HG02678 (cell line): ENCODE results near the gene CCDC192.

Experiments used
- ATAC-seq: cut with Tn5 transposase; IDR thresholded peaks from one replicate; pipeline ENCODE4 v1.9.1; 2021; ENCODE audit warnings: mild to moderate bottlenecking, moderate library complexity; ENCODE audit not compliant: unreplicated experiment

The CCDC192 gene

GRCh38 chr5:127942246-127943060, 239.3 kb downstream of the CCDC192 start:
- ATAC-seq: no peak

GRCh38 chr5:127943061-127943371, 239.8 kb downstream of the CCDC192 start:
- peak; percentile 93 for ATAC-seq

DNA sequence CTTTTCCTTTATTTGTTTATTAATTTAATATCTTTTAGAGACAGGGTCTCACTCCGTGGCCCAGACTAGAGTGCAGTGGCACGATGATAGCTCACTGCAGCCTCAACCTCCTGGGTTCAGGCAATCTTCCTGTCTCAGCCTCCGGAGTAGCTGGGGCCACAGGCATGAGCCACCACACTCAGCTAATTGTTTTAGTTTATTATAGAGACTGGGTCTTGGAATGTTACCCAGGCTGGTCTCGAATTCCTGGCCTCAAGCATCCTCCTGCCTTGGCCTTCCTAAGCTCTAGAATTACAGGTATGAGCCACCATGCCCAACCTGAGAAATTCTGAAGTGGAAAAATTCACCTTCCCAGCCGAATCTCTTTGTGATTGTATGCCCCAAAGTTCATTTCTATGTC, 240.9 kb downstream of the CCDC192 start:
- no peak for ATAC-seq

- ATAC-seq: no peak
Measured at GRCh38 chr5:127947941-127948340, 244.8 kb downstream of the CCDC192 start.

GRCh38 chr5:127950707-127951391, 247.7 kb downstream of the CCDC192 start:
- ATAC-seq: no peak

DNA sequence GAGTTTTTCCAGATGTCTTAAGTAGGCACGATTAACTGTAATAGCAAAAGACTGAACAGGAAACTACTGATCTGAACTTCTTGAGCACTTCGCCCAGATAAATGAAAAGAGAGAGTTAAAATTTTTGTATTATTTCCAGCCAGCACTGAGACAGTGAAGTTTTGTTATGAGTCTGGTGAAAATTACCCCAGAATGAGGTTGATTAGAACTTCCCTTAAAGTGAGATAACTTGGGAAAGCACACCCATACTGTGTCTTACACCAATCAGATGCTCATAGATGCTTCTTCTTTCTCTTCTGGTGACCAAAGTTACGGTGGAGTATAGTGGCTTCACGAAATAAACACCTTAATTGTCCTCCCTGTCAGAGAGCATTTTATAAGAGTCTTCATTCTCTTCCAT, 248.6 kb downstream of the CCDC192 start:
- no peak for ATAC-seq

DNA sequence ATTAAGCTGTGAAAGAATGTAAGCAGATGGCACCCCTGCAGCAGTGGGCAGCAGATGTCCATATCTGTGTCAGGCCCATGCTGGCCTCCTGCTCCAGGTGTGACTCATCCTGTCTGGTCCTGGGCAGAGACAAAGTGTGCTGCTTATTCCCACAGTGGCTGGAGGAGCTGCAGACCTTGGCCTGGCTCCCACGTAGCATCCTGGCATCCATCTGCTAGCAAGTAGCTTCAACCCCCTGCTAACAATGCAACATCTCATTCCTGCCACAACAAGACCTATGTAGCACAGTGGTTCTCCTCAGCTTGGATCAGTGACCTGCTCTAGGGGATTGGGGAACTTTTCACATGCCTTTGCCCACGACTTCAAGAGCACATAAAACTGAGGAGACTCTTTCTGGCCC, 254.0 kb downstream of the CCDC192 start:
- ATAC-seq: no peak

- ATAC-seq: no peak
Measured at GRCh38 chr5:127957701-127958239, 254.6 kb downstream of the CCDC192 start.

DNA sequence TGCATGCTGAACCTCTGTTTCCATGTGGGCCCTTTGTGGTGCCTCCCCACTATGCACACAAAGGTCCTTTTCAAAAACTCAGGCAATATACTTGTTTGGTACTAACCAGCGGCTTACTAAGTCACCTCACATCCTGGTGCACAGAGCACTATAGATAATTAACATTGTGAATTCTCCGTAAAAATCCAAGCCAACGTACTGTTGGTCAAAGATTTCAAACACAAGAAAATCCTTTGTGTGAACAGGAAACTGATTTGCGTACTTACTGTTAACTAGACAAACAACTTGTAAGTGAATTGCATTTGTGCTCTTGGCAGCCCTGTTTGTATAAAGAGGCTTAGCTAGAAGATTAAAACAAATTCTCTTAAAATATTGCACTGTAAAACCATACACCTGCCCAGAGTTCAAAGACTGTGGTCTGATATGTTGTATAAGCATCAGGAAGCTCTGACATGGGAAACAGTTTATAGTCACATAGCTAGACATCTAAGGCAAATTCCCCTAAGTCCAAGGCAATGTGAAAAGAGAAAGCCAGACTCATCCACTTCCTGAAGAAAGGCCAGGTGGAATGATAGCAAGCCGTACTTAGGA, 255.3 kb downstream of the CCDC192 start:
- no peak for ATAC-seq

DNA sequence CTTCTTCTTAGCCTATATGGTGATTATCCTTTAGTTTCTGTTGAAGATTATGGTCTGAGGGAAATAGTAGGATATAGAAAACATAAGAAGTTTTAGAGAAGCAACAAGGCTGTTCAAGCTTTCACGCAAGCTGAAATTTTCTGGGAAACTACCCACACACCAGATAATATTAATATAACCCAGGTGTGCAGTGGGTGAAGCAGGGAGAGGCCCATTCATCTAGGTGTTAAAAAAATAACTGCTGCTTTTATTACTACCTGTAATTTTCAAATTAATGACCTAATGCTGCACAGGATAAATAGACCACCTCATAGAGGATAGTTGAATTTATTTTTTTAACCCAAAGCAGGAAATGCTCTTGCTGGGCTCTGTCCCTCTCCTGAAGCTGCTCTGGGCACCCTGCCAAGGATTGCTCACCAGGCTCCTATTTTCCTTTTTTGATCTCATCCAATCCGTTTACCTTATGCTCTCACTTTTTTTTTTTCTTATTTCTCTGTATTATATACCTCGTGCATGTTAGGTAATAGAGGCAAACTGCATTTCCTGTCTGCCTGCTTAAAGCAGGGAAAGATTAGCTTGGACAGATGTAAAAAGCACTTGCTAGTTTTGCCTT, 256.1 kb downstream of the CCDC192 start:
- ATAC-seq: no peak

DNA sequence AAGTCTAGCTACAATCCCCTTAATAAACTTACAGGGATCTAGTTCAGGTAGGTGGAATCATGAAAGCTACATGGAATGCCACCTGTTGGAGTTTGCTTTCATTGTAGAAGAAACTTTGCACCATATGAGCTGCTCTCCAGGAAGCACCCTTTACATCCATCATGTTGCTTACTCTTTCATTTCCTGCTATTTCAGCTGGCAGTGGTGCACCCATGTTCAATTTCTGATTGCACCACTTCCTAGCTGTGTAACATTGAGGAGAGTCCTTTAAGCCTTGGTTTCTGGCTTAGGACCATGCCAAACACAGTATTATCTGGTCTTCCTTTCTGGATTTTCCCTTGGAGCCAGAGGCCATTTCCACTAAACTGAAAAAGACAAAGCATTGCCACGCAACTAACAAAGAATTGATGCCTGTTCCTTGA, 257.1 kb downstream of the CCDC192 start:
- ATAC-seq: no peak

GRCh38 chr5:127961006-127961762, 258.0 kb downstream of the CCDC192 start:
- no peak for ATAC-seq

GRCh38 chr5:127961763-127962145, 258.6 kb downstream of the CCDC192 start:
- ATAC-seq: no peak

- ATAC-seq: no peak
Measured at GRCh38 chr5:127962491-127962890, 259.3 kb downstream of the CCDC192 start.

- ATAC-seq: no peak
Measured at GRCh38 chr5:127963233-127963632, 260.0 kb downstream of the CCDC192 start.

GRCh38 chr5:127963931-127964330, 260.7 kb downstream of the CCDC192 start:
- no peak for ATAC-seq

DNA sequence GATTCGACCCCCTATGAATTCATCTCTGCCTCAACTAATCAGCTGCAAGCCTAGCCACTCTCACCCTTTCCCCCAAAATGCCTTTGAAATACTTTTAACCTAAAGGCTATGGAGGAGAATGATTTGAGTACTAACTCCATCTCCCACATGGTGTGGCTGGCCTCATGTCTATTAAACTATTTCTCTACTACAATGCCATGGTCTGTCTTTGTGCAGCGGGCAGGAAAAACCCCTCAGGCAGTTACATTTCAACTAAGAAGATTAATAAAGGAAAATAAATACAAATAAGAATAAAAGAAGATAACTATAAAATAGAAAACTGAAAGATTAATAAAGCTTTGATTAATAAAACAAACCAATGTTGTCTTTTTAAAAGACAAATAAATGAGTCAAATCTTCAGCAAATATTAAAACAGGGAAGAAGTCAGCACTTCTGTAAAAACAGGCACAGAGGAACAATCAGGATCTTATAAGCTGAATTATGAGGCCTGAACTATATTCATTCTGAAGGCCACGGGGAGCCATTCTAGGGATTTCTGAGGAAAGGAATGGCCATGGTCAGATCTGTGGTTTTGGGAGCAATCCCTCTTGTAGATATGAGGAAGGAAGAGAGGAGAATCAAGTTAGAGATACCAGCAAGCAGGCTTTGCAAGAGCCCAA, 264.3 kb downstream of the CCDC192 start:
- ATAC-seq: no peak

DNA sequence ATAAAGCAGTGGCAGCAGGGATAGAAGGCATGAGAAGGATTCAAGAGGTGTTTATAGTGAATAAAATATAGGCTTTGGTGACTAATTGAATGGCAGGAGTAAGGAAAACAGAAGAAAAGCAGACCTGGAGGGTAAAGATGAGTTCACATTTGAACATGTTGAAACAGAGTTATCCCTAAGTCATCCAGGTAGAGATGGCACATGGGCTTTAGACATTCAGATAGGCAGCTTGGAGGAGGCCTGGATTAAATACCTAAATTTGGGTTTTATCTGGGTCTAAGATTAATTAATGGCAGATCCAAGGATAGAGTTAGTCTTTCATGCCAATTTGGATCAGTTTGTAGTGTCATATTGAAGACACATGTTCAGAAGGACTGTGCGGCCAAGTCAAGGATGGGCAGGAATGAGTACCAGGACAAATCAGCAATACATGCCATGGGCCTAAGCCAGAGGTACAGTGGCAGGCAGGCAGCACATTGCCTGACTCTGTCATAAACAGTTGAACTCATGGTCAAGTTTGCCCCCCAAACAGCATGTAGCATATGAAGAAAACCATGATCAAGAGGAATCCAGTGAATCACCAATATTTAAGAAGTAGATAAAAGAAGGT, 264.9 kb downstream of the CCDC192 start:
- ATAC-seq: no peak

DNA sequence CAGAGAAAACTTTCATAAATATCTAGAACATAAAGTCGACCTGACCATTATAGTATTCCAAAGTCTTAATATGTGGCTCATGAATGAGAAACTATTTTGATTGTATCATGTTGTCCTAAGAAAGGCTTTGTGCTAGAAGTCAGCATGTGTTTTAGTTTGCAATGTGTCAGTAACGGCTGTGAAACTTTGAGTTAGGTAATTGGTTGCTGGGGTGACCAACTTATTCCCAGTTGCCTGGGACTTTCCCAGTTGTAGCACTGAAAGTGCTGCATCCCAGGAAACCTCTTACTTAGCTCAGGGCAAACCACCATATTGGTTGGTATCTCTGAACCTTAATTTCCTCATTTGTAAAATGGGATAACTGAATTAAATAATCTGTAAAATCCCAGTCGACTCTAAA, 265.8 kb downstream of the CCDC192 start:
- no peak for ATAC-seq

DNA sequence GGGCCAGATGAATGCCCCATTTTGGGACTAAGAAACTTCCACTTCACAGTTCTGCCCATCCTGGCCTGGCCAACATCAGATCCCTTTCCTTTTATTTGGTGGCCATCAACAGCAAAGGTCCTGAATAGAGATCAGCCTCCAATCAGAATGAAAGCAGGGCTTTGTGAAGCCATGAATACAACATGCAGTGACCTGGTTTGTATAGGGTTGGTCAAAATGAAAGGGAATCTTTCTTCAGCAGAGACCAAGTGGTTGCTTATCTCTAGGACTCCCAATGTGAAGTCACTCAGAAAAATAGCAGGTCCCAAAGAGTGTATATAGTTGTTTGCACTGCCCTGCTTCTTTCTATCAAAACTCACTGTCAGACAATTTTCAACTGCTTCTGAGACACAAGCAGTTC, 266.5 kb downstream of the CCDC192 start:
- no peak for ATAC-seq
